NCI-H2227 (cell line): ENCODE results near the gene BTBD9.
"Not testable (repeated sequence)": the region's sequence is repeated elsewhere in the genome, so short reads cannot be mapped to it uniquely, and the experiment has no call there.

Experiments
- DNase-seq: peaks from one replicate; lab custom pipeline; 2025; ENCODE audit not compliant: unreplicated experiment; lab: John Stamatoyannopoulos, UW

Gene BTBD9

GRCh38 chr6:38352636-38353035 is 287.1 kb downstream of the BTBD9 start:
- DNase-seq: no peak

GRCh38 chr6:38350942-38351341 is 288.8 kb downstream of the BTBD9 start:
- DNase-seq: no peak

GRCh38 chr6:38350220-38350619 is 289.5 kb downstream of the BTBD9 start:
- no peak for DNase-seq

- no peak for DNase-seq
Observed at GRCh38 chr6:38349795-38350194, 289.9 kb downstream of the BTBD9 start.

- DNase-seq: no peak
Observed at GRCh38 chr6:38349221-38349620, 290.5 kb downstream of the BTBD9 start.

GRCh38 chr6:38348371-38348770 is 291.4 kb downstream of the BTBD9 start:
- DNase-seq: no peak

- DNase-seq: not testable (repeated sequence)
Observed at GRCh38 chr6:38347829-38348228, 291.9 kb downstream of the BTBD9 start.

GRCh38 chr6:38346291-38347079 is 293.2 kb downstream of the BTBD9 start:
- no peak for DNase-seq

- no peak for DNase-seq
Observed at GRCh38 chr6:38345586-38345985, 294.1 kb downstream of the BTBD9 start.

- no peak for DNase-seq
Observed at GRCh38 chr6:38341496-38341895, 298.2 kb downstream of the BTBD9 start.

GRCh38 chr6:38339914-38340313 is 299.8 kb downstream of the BTBD9 start:
- no peak for DNase-seq

- no peak for DNase-seq
Observed at GRCh38 chr6:38337819-38338465, 301.8 kb downstream of the BTBD9 start.

GRCh38 chr6:38336922-38337321 is 302.8 kb downstream of the BTBD9 start:
- DNase-seq: no peak

- no peak for DNase-seq
Observed at GRCh38 chr6:38326837-38327236, 312.9 kb downstream of the BTBD9 start.

GRCh38 chr6:38323216-38323615 is 316.5 kb downstream of the BTBD9 start:
- DNase-seq: no peak

GRCh38 chr6:38322138-38322537 is 317.6 kb downstream of the BTBD9 start:
- no peak for DNase-seq

- DNase-seq: no peak
Observed at GRCh38 chr6:38320843-38321242, 318.9 kb downstream of the BTBD9 start.

GRCh38 chr6:38320358-38320757 is 319.4 kb downstream of the BTBD9 start:
- no peak for DNase-seq

GRCh38 chr6:38319256-38320212 is 320.2 kb downstream of the BTBD9 start:
- no peak for DNase-seq

GRCh38 chr6:38316099-38316868 is 323.4 kb downstream of the BTBD9 start:
- DNase-seq: no peak

- DNase-seq: no peak
Observed at GRCh38 chr6:38311201-38311600, 328.5 kb downstream of the BTBD9 start.
